HepG2 (cell line): Measurements from ENCODE around the gene LIN28A. TPM values are rescaled to one million over a fixed set of nuclear protein-coding genes. Genes with fewer than 3 reads are reported as not detected.
A peak's percentile ranks its signal among the peaks of the same experiment; 100 is the strongest.

Experiments used
- BRF2 ChIP-seq: sonication (generic); formaldehyde crosslinking; IDR thresholded peaks from 2 replicates; pipeline ENCODE4 v1.8.1; 2022; ENCODE audit warnings: mild to moderate bottlenecking, missing genetic modification reagents
- CREB1 ChIP-seq, 2 experiments: fragments of 450-650 bp in 1 of 2; IDR thresholded peaks; 2 replicates each; pipeline ENCODE4 v1.6.1; 2016 to 2017; ENCODE audit warnings: control low read depth in 1 of 2, mild to moderate bottlenecking in 1 of 2, missing compliant biosample characterization in 1 of 2, missing genetic modification characterization in 1 of 2
- FOXJ3 ChIP-seq: sonication (generic); formaldehyde crosslinking; IDR thresholded peaks from 2 replicates; pipeline ENCODE4 v1.4.0; 2020; ENCODE audit warnings: missing genetic modification reagents, mild to moderate bottlenecking, borderline replicate concordance
- HDAC2 ChIP-seq: sonication (generic); formaldehyde crosslinking; IDR thresholded peaks from 2 replicates; pipeline ENCODE4 v1.4.0; 2020; ENCODE audit warnings: missing genetic modification reagents
- NR2C2 ChIP-seq: sonication (generic); formaldehyde crosslinking; IDR thresholded peaks from 2 replicates; pipeline ENCODE4 v1.4.0; 2020; ENCODE audit warnings: missing genetic modification reagents, mild to moderate bottlenecking, moderate library complexity, borderline replicate concordance
- NRL ChIP-seq: sonication (generic); formaldehyde crosslinking; IDR thresholded peaks from 2 replicates; pipeline ENCODE4 v1.5.0; 2020; ENCODE audit warnings: missing genetic modification reagents, mild to moderate bottlenecking, moderate library complexity, borderline replicate concordance
- PHF8 ChIP-seq: sonication (generic); formaldehyde crosslinking; IDR thresholded peaks from 2 replicates; pipeline ENCODE4 v1.5.0; 2020; ENCODE audit warnings: missing genetic modification reagents
- SP5 ChIP-seq: IDR thresholded peaks from 2 replicates; pipeline ENCODE4 v1.6.1; 2016; ENCODE audit warnings: low read depth, borderline replicate concordance
- ZC3H13 ChIP-seq: sonication (generic); formaldehyde crosslinking; IDR thresholded peaks from 2 replicates; pipeline ENCODE4 v1.8.1; 2023; ENCODE audit warnings: mild to moderate bottlenecking, missing genetic modification reagents, moderate library complexity
- ZC3H4 ChIP-seq: sonication (generic); formaldehyde crosslinking; IDR thresholded peaks from 2 replicates; pipeline ENCODE4 v1.4.0; 2020; ENCODE audit warnings: missing genetic modification reagents, borderline replicate concordance
- ZNF30 ChIP-seq: sonication (generic); formaldehyde crosslinking; IDR thresholded peaks from 2 replicates; pipeline ENCODE4 v1.5.0; 2020; ENCODE audit warnings: mild to moderate bottlenecking, missing genetic modification reagents
- ZNF543 ChIP-seq: sonication (generic); formaldehyde crosslinking; IDR thresholded peaks from 2 replicates; pipeline ENCODE4 v1.4.0; 2020; ENCODE audit warnings: mild to moderate bottlenecking, missing genetic modification reagents
- ZNF552 ChIP-seq: sonication (generic); formaldehyde crosslinking; IDR thresholded peaks from 2 replicates; pipeline ENCODE4 v1.9.0; 2022; ENCODE audit warnings: missing genetic modification reagents, mild to moderate bottlenecking, borderline replicate concordance
- polyA plus RNA-seq, 8 experiments: library from polyadenylated mRNA; depleted of rRNA in 3 of 8; stranded (reverse) in 7 of 8; unstranded in 1 of 8; fragments of >200 nt; fragmentation: Illumina TruSeq in 4 of 8; extraction: Trizol in 4 of 8; gene quantifications; 2 replicates each; pipeline versions ENCODE4 v1.2.1 to v1.2.3, GENCODE V29; 2011 to 2016; ENCODE audit warnings: low read depth in 4 of 8, missing spikeins in 1 of 8, mixed read lengths in 1 of 8; ENCODE audit not compliant: insufficient read depth in 1 of 8
- total RNA-seq, 5 experiments: library from RNA; depleted of rRNA; stranded (reverse); fragments of >200 nt; fragmentation: Illumina TruSeq; extraction: Trizol; gene quantifications; 2 replicates each; pipeline ENCODE4 v1.2.3, GENCODE V29; 2016; ENCODE audit warnings: low read depth in 1 of 5
- TF ChIP-seq, protein P1 (sequence below): sonication (generic); formaldehyde crosslinking; IDR thresholded peaks from 2 replicates; pipeline ENCODE4 v1.4.0; 2020; ENCODE audit warnings: missing genetic modification reagents
- TF ChIP-seq, protein P2 (sequence below): sonication (generic); formaldehyde crosslinking; IDR thresholded peaks from 2 replicates; pipeline ENCODE4 v1.4.0; 2020; ENCODE audit warnings: missing genetic modification reagents
- TF ChIP-seq, protein P3 (sequence below): IDR thresholded peaks from 2 replicates; pipeline ENCODE4 v1.6.1; 2016
- TF ChIP-seq, protein P4 (sequence below): sonication (generic); formaldehyde crosslinking; IDR thresholded peaks from 2 replicates; pipeline ENCODE4 v1.5.0; 2020; ENCODE audit warnings: missing genetic modification reagents
- TF ChIP-seq, protein P5 (sequence below): IDR thresholded peaks from 2 replicates; pipeline ENCODE4 v1.6.1; 2016; ENCODE audit warnings: missing biosample characterization, missing genetic modification reagents, low read depth

Gene LIN28A
- total and polyA plus RNA-seq, 2 of the 13 experiments (the other 11 are each of a cell fraction or from before 2014, with no cell fraction given) = not detected

- TF ChIP-seq, protein P1, sequence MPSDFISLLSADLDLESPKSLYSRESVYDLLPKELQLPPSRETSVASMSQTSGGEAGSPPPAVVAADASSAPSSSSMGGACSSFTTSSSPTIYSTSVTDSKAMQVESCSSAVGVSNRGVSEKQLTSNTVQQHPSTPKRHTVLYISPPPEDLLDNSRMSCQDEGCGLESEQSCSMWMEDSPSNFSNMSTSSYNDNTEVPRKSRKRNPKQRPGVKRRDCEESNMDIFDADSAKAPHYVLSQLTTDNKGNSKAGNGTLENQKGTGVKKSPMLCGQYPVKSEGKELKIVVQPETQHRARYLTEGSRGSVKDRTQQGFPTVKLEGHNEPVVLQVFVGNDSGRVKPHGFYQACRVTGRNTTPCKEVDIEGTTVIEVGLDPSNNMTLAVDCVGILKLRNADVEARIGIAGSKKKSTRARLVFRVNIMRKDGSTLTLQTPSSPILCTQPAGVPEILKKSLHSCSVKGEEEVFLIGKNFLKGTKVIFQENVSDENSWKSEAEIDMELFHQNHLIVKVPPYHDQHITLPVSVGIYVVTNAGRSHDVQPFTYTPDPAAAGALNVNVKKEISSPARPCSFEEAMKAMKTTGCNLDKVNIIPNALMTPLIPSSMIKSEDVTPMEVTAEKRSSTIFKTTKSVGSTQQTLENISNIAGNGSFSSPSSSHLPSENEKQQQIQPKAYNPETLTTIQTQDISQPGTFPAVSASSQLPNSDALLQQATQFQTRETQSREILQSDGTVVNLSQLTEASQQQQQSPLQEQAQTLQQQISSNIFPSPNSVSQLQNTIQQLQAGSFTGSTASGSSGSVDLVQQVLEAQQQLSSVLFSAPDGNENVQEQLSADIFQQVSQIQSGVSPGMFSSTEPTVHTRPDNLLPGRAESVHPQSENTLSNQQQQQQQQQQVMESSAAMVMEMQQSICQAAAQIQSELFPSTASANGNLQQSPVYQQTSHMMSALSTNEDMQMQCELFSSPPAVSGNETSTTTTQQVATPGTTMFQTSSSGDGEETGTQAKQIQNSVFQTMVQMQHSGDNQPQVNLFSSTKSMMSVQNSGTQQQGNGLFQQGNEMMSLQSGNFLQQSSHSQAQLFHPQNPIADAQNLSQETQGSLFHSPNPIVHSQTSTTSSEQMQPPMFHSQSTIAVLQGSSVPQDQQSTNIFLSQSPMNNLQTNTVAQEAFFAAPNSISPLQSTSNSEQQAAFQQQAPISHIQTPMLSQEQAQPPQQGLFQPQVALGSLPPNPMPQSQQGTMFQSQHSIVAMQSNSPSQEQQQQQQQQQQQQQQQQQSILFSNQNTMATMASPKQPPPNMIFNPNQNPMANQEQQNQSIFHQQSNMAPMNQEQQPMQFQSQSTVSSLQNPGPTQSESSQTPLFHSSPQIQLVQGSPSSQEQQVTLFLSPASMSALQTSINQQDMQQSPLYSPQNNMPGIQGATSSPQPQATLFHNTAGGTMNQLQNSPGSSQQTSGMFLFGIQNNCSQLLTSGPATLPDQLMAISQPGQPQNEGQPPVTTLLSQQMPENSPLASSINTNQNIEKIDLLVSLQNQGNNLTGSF (CRISPR knock-in tag) = no peak
- TF ChIP-seq PHF8 (CRISPR knock-in tag) (no peak), NRL (no peak), BRF2 (CRISPR knock-in tag) (0 out of 2 replicates have a peak, but pooled peaks have one; percentile 59), ZC3H13 (CRISPR knock-in tag) (no peak), FOXJ3 (CRISPR knock-in tag) (peak; percentile 64; the same call in 1 of the 2 replicates), ZNF30 (CRISPR knock-in tag) (no peak), ZC3H4 (CRISPR knock-in tag) (no peak), ZNF552 (CRISPR knock-in tag) (no peak), ZNF543 (no peak), SP5 (CRISPR knock-in tag) (peak; percentile 91), NR2C2 (peak; percentile 79), HDAC2 (peak; percentile 94), CREB1 (IDR thresholded peaks at IDR 0.05) (peak; percentile 66), CREB1 (CRISPR knock-in tag; IDR thresholded peaks at IDR 0.05) (peak; percentile 89)
- TF ChIP-seq, protein P2, sequence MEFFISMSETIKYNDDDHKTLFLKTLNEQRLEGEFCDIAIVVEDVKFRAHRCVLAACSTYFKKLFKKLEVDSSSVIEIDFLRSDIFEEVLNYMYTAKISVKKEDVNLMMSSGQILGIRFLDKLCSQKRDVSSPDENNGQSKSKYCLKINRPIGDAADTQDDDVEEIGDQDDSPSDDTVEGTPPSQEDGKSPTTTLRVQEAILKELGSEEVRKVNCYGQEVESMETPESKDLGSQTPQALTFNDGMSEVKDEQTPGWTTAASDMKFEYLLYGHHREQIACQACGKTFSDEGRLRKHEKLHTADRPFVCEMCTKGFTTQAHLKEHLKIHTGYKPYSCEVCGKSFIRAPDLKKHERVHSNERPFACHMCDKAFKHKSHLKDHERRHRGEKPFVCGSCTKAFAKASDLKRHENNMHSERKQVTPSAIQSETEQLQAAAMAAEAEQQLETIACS (CRISPR knock-in tag) = no peak
- TF ChIP-seq, protein P3, sequence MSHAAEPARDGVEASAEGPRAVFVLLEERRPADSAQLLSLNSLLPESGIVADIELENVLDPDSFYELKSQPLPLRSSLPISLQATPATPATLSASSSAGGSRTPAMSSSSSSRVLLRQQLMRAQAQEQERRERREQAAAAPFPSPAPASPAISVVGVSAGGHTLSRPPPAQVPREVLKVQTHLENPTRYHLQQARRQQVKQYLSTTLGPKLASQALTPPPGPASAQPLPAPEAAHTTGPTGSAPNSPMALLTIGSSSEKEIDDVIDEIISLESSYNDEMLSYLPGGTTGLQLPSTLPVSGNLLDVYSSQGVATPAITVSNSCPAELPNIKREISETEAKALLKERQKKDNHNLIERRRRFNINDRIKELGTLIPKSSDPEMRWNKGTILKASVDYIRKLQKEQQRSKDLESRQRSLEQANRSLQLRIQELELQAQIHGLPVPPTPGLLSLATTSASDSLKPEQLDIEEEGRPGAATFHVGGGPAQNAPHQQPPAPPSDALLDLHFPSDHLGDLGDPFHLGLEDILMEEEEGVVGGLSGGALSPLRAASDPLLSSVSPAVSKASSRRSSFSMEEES (CRISPR knock-in tag) = peak; percentile 64; the same call in 1 of the 2 replicates
- TF ChIP-seq, protein P4, sequence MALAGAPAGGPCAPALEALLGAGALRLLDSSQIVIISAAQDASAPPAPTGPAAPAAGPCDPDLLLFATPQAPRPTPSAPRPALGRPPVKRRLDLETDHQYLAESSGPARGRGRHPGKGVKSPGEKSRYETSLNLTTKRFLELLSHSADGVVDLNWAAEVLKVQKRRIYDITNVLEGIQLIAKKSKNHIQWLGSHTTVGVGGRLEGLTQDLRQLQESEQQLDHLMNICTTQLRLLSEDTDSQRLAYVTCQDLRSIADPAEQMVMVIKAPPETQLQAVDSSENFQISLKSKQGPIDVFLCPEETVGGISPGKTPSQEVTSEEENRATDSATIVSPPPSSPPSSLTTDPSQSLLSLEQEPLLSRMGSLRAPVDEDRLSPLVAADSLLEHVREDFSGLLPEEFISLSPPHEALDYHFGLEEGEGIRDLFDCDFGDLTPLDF (CRISPR knock-in tag) = no peak
- TF ChIP-seq, protein P5, sequence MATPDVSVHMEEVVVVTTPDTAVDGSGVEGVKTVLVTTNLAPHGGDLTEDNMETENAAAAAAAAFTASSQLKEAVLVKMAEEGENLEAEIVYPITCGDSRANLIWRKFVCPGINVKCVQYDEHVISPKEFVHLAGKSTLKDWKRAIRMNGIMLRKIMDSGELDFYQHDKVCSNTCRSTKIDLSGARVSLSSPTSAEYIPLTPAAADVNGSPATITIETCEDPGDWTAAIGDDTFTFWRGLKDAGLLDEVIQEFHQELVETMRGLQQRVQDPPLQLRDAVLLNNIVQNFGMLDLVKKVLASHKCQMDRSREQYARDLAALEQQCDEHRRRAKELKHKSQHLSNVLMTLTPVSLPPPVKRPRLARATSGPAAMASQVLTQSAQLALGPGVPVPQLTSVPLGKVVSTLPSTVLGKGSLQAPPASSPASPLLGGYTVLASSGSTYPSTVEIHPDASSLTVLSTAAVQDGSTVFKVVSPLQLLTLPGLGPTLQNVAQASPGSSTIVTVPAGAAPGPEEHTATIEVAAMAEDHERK (CRISPR knock-in tag) = no peak
Observed at GRCh38 chr1:26387447-26387846, 23.2 kb upstream of the LIN28A start (continued).
